HCT116 (cell line): ENCODE results near the gene MIA. TPM values are rescaled to one million over a fixed set of nuclear protein-coding genes. Genes with fewer than 3 reads are reported as not detected.
"Not testable (repeated sequence)": the region's sequence is repeated elsewhere in the genome, so short reads cannot be mapped to it uniquely, and the experiment has no call there.

Experiments used
- ATAC-seq: fragments of 200-7000 bp; cut with Tn5 transposase; 2 replicates; pipeline ENCODE4 v1.9.1; 2020; ENCODE audit warnings: mild to moderate bottlenecking, moderate library complexity
- BruUV-seq: library from RNA; stranded (reverse); fragments of 400-500 nt; replicated peaks from 2 replicates; lab custom pipeline; 2021; lab: Mats Ljungman, UMichigan
- CTCF ChIA-PET: fragments of 300-600 bp; sonication (Branson Sonifier 250); formaldehyde crosslinking; loops from one replicate; lab custom pipeline; 2021; ENCODE audit warnings: antibody characterized with exemption; lab: Charles Lee
- POLR2A ChIA-PET: fragments of 300-600, 350-600 bp; sonication (Branson Sonifier 250); formaldehyde crosslinking; loops from one replicate; lab custom pipeline; 2021; ENCODE audit warnings: antibody characterized with exemption; lab: Charles Lee
- RAD21 ChIA-PET, 2 experiments: fragments of 300-600 bp; sonication (Branson Sonifier 250); formaldehyde crosslinking; loops; one replicate each; lab custom pipeline; 2023; ENCODE audit warnings: low total read pairs in 2 of 2; ENCODE audit not compliant: uncharacterized antibody in 2 of 2, unreplicated experiment in 2 of 2, low non-redundant PET in 1 of 2; lab: Charles Lee
- DNase-seq: peaks from one replicate; pipeline ENCODE4 v3.0.0-alpha.2; 2010; ENCODE audit warnings: low read depth, low spot score
- H2AFZ ChIP-seq: fragments of 200-600 bp; shearing (Covaris generic), sonication (generic); 2 replicates; pipeline ENCODE4 v1.6.1; 2017; ENCODE audit warnings: low read depth, mixed run types, mixed read lengths, antibody characterized with exemption, low read length; ENCODE audit not compliant: poor library complexity, severe bottlenecking
- H3K27ac ChIP-seq: 2 replicates; pipeline ENCODE4 v1.5.1; 2012; ENCODE audit warnings: low read depth, low read length
- H3K27me3 ChIP-seq: fragments of 200-600 bp; sonication (generic); 2 replicates; pipeline ENCODE4 v1.6.1; 2016; ENCODE audit warnings: mixed run types, low read length, mixed read lengths; ENCODE audit not compliant: insufficient read depth
- H3K36me3 ChIP-seq, 2 experiments: fragments of 200-500 bp in 1 of 2; fragments of 200-600 bp in 1 of 2; sonication (Bioruptor generic) in 1 of 2; sonication (generic) in 1 of 2; 2 replicates each; pipeline versions ENCODE4 v1.5.1 to v1.6.1; 2014 to 2016; ENCODE audit warnings: low read length in 2 of 2, inconsistent platforms in 1 of 2, mixed read lengths in 1 of 2, mixed run types in 1 of 2; ENCODE audit not compliant: insufficient read depth in 2 of 2, control insufficient read depth in 1 of 2
- H3K4me1 ChIP-seq, 2 experiments: fragments of 200-600 bp in 1 of 2; sonication (generic) in 1 of 2; 2 replicates each; pipeline versions ENCODE4 v1.5.1 to v1.6.1; 2012 to 2017; ENCODE audit warnings: low read length in 2 of 2, inconsistent platforms in 1 of 2, mild to moderate bottlenecking in 1 of 2, mixed read lengths in 1 of 2, mixed run types in 1 of 2, moderate library complexity in 1 of 2; ENCODE audit not compliant: insufficient read depth in 2 of 2, control insufficient read depth in 1 of 2
- H3K4me2 ChIP-seq: fragments of 200-600 bp; sonication (generic); 2 replicates; pipeline ENCODE4 v1.6.1; 2017; ENCODE audit warnings: mixed run types, low read length, mixed read lengths
- H3K4me3 ChIP-seq, 2 experiments: fragments of 200-600 bp in 1 of 2; sonication (generic) in 1 of 2; replicated peaks in 1 of 2; 2 replicates each; pipeline ENCODE4 v1.5.1; 2011 to 2016; ENCODE audit warnings: low read length in 2 of 2, control low read depth in 1 of 2, low read depth in 1 of 2, mild to moderate bottlenecking in 1 of 2, mixed read lengths in 1 of 2, mixed run types in 1 of 2
- H3K79me2 ChIP-seq: fragments of 200-600 bp; sonication (generic); 2 replicates; pipeline ENCODE4 v1.6.1; 2017; ENCODE audit warnings: mild to moderate bottlenecking, mixed run types, low read length, moderate library complexity, mixed read lengths; ENCODE audit not compliant: insufficient read depth
- H3K9ac ChIP-seq: fragments of 200-600 bp; sonication (generic); 2 replicates; pipeline ENCODE4 v1.6.1; 2016; ENCODE audit warnings: low read length, mixed read lengths
- H3K9me2 ChIP-seq: fragments of 200-600 bp; sonication (generic), shearing (Covaris generic); 2 replicates; pipeline ENCODE4 v1.6.1; 2017; ENCODE audit warnings: mixed run types, mild to moderate bottlenecking, moderate library complexity; ENCODE audit not compliant: insufficient read depth
- H3K9me3 ChIP-seq, 2 experiments: fragments of 200-500 bp in 1 of 2; fragments of 200-600 bp in 1 of 2; sonication (Bioruptor generic) in 1 of 2; sonication (generic) in 1 of 2; 2 replicates each; pipeline ENCODE4 v1.6.1; 2014 to 2017; ENCODE audit warnings: low read length in 2 of 2, mixed read lengths in 2 of 2, inconsistent platforms in 1 of 2, low read depth in 1 of 2, mild to moderate bottlenecking in 1 of 2, mixed run types in 1 of 2, moderate library complexity in 1 of 2; ENCODE audit not compliant: control insufficient read depth in 1 of 2, insufficient read depth in 1 of 2
- H4K20me1 ChIP-seq: fragments of 200-600 bp; sonication (generic), shearing (Covaris generic); 2 replicates; pipeline ENCODE4 v1.6.1; 2017; ENCODE audit warnings: mixed run types, mild to moderate bottlenecking, moderate library complexity; ENCODE audit not compliant: insufficient read depth
- ATF3 ChIP-seq: IDR thresholded peaks from 2 replicates; pipeline ENCODE4 v1.6.1; 2012
- CBX3 ChIP-seq: IDR thresholded peaks from 2 replicates; pipeline ENCODE4 v1.6.1; 2012; ENCODE audit warnings: low read depth
- CEBPB ChIP-seq: IDR thresholded peaks from 2 replicates; pipeline ENCODE4 v1.6.1; 2012; ENCODE audit warnings: low read depth
- CTCF ChIP-seq, 3 experiments: fragments of 200-600 bp in 1 of 3; sonication (generic) in 1 of 3; IDR thresholded peaks in 2 of 3; conservative IDR thresholded peaks in 1 of 3; 2 replicates each; pipeline ENCODE4 v1.5.1; 2012 to 2017; ENCODE audit warnings: low read depth in 2 of 3, low read length in 2 of 3, antibody characterized with exemption in 1 of 3, borderline replicate concordance in 1 of 3, control low read depth in 1 of 3, mild to moderate bottlenecking in 1 of 3, mixed read lengths in 1 of 3, mixed run types in 1 of 3, moderate library complexity in 1 of 3; ENCODE audit not compliant: insufficient read depth in 1 of 3
- EGR1 ChIP-seq: IDR thresholded peaks from 2 replicates; pipeline ENCODE4 v1.6.1; 2012; ENCODE audit warnings: low read depth
- ELF1 ChIP-seq: IDR thresholded peaks from 2 replicates; pipeline ENCODE4 v1.6.1; 2012; ENCODE audit warnings: low read depth, borderline replicate concordance
- EZH2phosphoT487 ChIP-seq: fragments of 200-600 bp; IDR thresholded peaks from 2 replicates; pipeline ENCODE4 v1.6.1; 2018; ENCODE audit warnings: antibody characterized with exemption, borderline replicate concordance
- FOSL1 ChIP-seq: IDR thresholded peaks from 2 replicates; pipeline ENCODE4 v1.6.1; 2012; ENCODE audit warnings: low read depth
- JUND ChIP-seq: IDR thresholded peaks from 2 replicates; pipeline ENCODE4 v1.6.1; 2012
- RAD21 ChIP-seq: IDR thresholded peaks from 2 replicates; pipeline ENCODE4 v1.6.1; 2012; ENCODE audit warnings: low read depth, mild to moderate bottlenecking
- SP1 ChIP-seq: IDR thresholded peaks from 2 replicates; pipeline ENCODE4 v1.6.1; 2012; ENCODE audit warnings: low read depth
- SRF ChIP-seq: IDR thresholded peaks from 2 replicates; pipeline ENCODE4 v1.6.1; 2012; ENCODE audit warnings: low read depth
- YY1 ChIP-seq: IDR thresholded peaks from 2 replicates; pipeline ENCODE4 v1.6.1; 2011; ENCODE audit warnings: low read length, low read depth, moderate library complexity, mild to moderate bottlenecking; ENCODE audit not compliant: insufficient replicate concordance; ENCODE audit errors: extremely low read depth
- ZFX ChIP-seq: fragments of 450-650 bp; IDR thresholded peaks from 2 replicates; pipeline ENCODE4 v1.6.1; 2017
- ZNF274 ChIP-seq: fragments of 200-500 bp; sonication (Bioruptor generic); IDR thresholded peaks from 2 replicates; pipeline ENCODE4 v1.6.1; 2014; ENCODE audit warnings: mild to moderate bottlenecking, low read depth, low read length, inconsistent platforms
- intact Hi-C: fragments of 100-400 bp; cut with micrococcal nuclease; formaldehyde crosslinking; loops from 2 replicates; pipeline ENCODE4 v1.10.0; 2022
- total RNA-seq: library from RNA; stranded (reverse); gene quantifications from one replicate; pipeline ENCODE4 v1.2.1, GENCODE V29; 2021; ENCODE audit not compliant: unreplicated experiment
- TF ChIP-seq, protein P1 (sequence below): IDR thresholded peaks from 2 replicates; pipeline ENCODE4 v1.6.1; 2012; ENCODE audit warnings: low read depth

MIA gene
- total RNA-seq, 1 experiment from 2014 or later = 1.4 TPM

DNA sequence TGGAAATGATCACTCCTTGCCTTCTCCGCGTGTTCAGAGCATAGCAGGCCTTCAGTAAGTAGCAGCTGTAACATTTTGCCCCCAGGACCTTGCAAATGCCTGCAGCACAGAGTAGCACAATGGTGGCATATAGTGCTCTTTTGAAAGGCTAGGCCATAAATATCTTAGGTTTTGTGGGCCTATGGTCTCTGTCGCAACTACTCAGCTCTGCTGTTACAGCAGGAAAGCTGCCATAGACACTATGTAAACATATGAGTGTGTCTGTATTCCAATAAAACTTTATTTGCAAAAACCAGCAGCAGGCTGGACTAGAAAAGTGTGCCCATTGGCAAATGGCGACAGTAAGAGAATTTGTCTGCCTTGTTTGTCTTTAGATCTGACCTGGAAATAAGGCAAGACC is 49.0 kb upstream of the MIA start:
- DNase-seq (no peak), ATAC-seq (no peak)
- 0 out of 4 replicates have a peak, but pooled peaks cover 0 to 3% of the 10 kb centered on the region in 2 experiments for H3K9me3 ChIP-seq
- peaks cover 0 to 9% of the 10 kb centered on the region in 2 experiments; a peak in 2 of 4 replicates for H3K4me1 ChIP-seq
- H3K27ac ChIP-seq = no peak overlapping the region
- H3K79me2 ChIP-seq = peaks cover 31% of the 10 kb centered on the region
- H3K36me3 ChIP-seq = peaks cover 16 to 38% of the 10 kb centered on the region in 2 experiments
- ChIA-PET RAD21 (no interaction called here), CTCF (no interaction called here), POLR2A (no interaction called here)
- no peak overlapping the region for H2AFZ ChIP-seq
- no peak overlapping the region for H3K4me2 ChIP-seq
- no peak for TF ChIP-seq JUND
- TF ChIP-seq RAD21 = no peak
- TF ChIP-seq ZFX = no peak
- TF ChIP-seq, protein P1, sequence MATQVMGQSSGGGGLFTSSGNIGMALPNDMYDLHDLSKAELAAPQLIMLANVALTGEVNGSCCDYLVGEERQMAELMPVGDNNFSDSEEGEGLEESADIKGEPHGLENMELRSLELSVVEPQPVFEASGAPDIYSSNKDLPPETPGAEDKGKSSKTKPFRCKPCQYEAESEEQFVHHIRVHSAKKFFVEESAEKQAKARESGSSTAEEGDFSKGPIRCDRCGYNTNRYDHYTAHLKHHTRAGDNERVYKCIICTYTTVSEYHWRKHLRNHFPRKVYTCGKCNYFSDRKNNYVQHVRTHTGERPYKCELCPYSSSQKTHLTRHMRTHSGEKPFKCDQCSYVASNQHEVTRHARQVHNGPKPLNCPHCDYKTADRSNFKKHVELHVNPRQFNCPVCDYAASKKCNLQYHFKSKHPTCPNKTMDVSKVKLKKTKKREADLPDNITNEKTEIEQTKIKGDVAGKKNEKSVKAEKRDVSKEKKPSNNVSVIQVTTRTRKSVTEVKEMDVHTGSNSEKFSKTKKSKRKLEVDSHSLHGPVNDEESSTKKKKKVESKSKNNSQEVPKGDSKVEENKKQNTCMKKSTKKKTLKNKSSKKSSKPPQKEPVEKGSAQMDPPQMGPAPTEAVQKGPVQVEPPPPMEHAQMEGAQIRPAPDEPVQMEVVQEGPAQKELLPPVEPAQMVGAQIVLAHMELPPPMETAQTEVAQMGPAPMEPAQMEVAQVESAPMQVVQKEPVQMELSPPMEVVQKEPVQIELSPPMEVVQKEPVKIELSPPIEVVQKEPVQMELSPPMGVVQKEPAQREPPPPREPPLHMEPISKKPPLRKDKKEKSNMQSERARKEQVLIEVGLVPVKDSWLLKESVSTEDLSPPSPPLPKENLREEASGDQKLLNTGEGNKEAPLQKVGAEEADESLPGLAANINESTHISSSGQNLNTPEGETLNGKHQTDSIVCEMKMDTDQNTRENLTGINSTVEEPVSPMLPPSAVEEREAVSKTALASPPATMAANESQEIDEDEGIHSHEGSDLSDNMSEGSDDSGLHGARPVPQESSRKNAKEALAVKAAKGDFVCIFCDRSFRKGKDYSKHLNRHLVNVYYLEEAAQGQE = no peak
- TF ChIP-seq CTCF (IDR thresholded peaks at IDR 0.05 in 2 of 3, conservative IDR thresholded peaks at IDR 0.05 in 1 of 3; ENCODE audit: borderline replicate concordance in 1 of 3, insufficient read depth in 1 of 3, low read depth in 2 of 3, low read length in 2 of 3) = no peak
- TF ChIP-seq ZNF274 = no peak
- TF ChIP-seq ATF3 = no peak
- TF ChIP-seq YY1 = no peak
- TF ChIP-seq CBX3 = no peak
- TF ChIP-seq FOSL1 = no peak
- TF ChIP-seq EZH2phosphoT487 = no peak
- TF ChIP-seq SP1 = no peak
- no peak for TF ChIP-seq ELF1
- no peak for TF ChIP-seq CEBPB
- TF ChIP-seq SRF = no peak
- no peak for TF ChIP-seq EGR1
- H3K4me3 ChIP-seq = no peak overlapping the region
- H3K9me2 ChIP-seq = no peaks in the 10 kb centered on the region
- no TSS peak for BruUV-seq
- H4K20me1 ChIP-seq = no peaks in the 10 kb centered on the region
- no peaks in the 10 kb centered on the region for H3K27me3 ChIP-seq
- H3K9ac ChIP-seq = no peak overlapping the region
- intact Hi-C loops = no loop called here

- DNase-seq, CTCF ChIA-PET, H4K20me1 ChIP-seq, intact Hi-C loops, H3K79me2 ChIP-seq, H3K4me2 ChIP-seq, RAD21 ChIA-PET, H3K9me2 ChIP-seq, H3K4me3 ChIP-seq, H2AFZ ChIP-seq, H3K27me3 ChIP-seq, H3K4me1 ChIP-seq, ATAC-seq, H3K27ac ChIP-seq, H3K9ac ChIP-seq, BruUV-seq, H3K9me3 ChIP-seq: not testable (repeated sequence)
- H3K36me3 ChIP-seq = peaks cover 27 to 28% of the 10 kb centered on the region in 2 experiments
- POLR2A ChIA-PET = interaction anchor here (0.7 kb wide), 1 partner anchor 20 kb away, joined by 3 read pairs; the partner anchor contains the start of gene ACTMAP
Measured at GRCh38 chr19:40730065-40730464, 45.3 kb upstream of the MIA start.
